HCT116 (cell line): ENCODE measurements around the gene CAPN13. TPM values are rescaled to one million over a fixed set of nuclear protein-coding genes. Genes with fewer than 3 reads are reported as not detected.

ENCODE experiments used
- ATAC-seq: fragments of 200-7000 bp; cut with Tn5 transposase; 2 replicates; pipeline ENCODE4 v1.9.1; 2020; ENCODE audit warnings: mild to moderate bottlenecking, moderate library complexity
- BruUV-seq: library from RNA; stranded (reverse); fragments of 400-500 nt; replicated peaks from 2 replicates; lab custom pipeline; 2021; lab: Mats Ljungman, UMichigan
- CTCF ChIA-PET: fragments of 300-600 bp; sonication (Branson Sonifier 250); formaldehyde crosslinking; loops from one replicate; lab custom pipeline; 2021; ENCODE audit warnings: antibody characterized with exemption; lab: Charles Lee
- POLR2A ChIA-PET: fragments of 300-600, 350-600 bp; sonication (Branson Sonifier 250); formaldehyde crosslinking; loops from one replicate; lab custom pipeline; 2021; ENCODE audit warnings: antibody characterized with exemption; lab: Charles Lee
- RAD21 ChIA-PET, 2 experiments: fragments of 300-600 bp; sonication (Branson Sonifier 250); formaldehyde crosslinking; loops; one replicate each; lab custom pipeline; 2023; ENCODE audit warnings: low total read pairs in 2 of 2; ENCODE audit not compliant: uncharacterized antibody in 2 of 2, unreplicated experiment in 2 of 2, low non-redundant PET in 1 of 2; lab: Charles Lee
- DNase-seq: peaks from one replicate; pipeline ENCODE4 v3.0.0-alpha.2; 2010; ENCODE audit warnings: low read depth, low spot score
- H2AFZ ChIP-seq: fragments of 200-600 bp; shearing (Covaris generic), sonication (generic); 2 replicates; pipeline ENCODE4 v1.6.1; 2017; ENCODE audit warnings: low read depth, mixed run types, mixed read lengths, antibody characterized with exemption, low read length; ENCODE audit not compliant: poor library complexity, severe bottlenecking
- H3K27ac ChIP-seq: 2 replicates; pipeline ENCODE4 v1.5.1; 2012; ENCODE audit warnings: low read depth, low read length
- H3K27me3 ChIP-seq: fragments of 200-600 bp; sonication (generic); 2 replicates; pipeline ENCODE4 v1.6.1; 2016; ENCODE audit warnings: mixed run types, low read length, mixed read lengths; ENCODE audit not compliant: insufficient read depth
- H3K36me3 ChIP-seq, 2 experiments: fragments of 200-500 bp in 1 of 2; fragments of 200-600 bp in 1 of 2; sonication (Bioruptor generic) in 1 of 2; sonication (generic) in 1 of 2; 2 replicates each; pipeline versions ENCODE4 v1.5.1 to v1.6.1; 2014 to 2016; ENCODE audit warnings: low read length in 2 of 2, inconsistent platforms in 1 of 2, mixed read lengths in 1 of 2, mixed run types in 1 of 2; ENCODE audit not compliant: insufficient read depth in 2 of 2, control insufficient read depth in 1 of 2
- H3K4me1 ChIP-seq, 2 experiments: fragments of 200-600 bp in 1 of 2; sonication (generic) in 1 of 2; 2 replicates each; pipeline versions ENCODE4 v1.5.1 to v1.6.1; 2012 to 2017; ENCODE audit warnings: low read length in 2 of 2, inconsistent platforms in 1 of 2, mild to moderate bottlenecking in 1 of 2, mixed read lengths in 1 of 2, mixed run types in 1 of 2, moderate library complexity in 1 of 2; ENCODE audit not compliant: insufficient read depth in 2 of 2, control insufficient read depth in 1 of 2
- H3K4me2 ChIP-seq: fragments of 200-600 bp; sonication (generic); 2 replicates; pipeline ENCODE4 v1.6.1; 2017; ENCODE audit warnings: mixed run types, low read length, mixed read lengths
- H3K4me3 ChIP-seq, 2 experiments: fragments of 200-600 bp in 1 of 2; sonication (generic) in 1 of 2; replicated peaks in 1 of 2; 2 replicates each; pipeline ENCODE4 v1.5.1; 2011 to 2016; ENCODE audit warnings: low read length in 2 of 2, control low read depth in 1 of 2, low read depth in 1 of 2, mild to moderate bottlenecking in 1 of 2, mixed read lengths in 1 of 2, mixed run types in 1 of 2
- H3K79me2 ChIP-seq: fragments of 200-600 bp; sonication (generic); 2 replicates; pipeline ENCODE4 v1.6.1; 2017; ENCODE audit warnings: mild to moderate bottlenecking, mixed run types, low read length, moderate library complexity, mixed read lengths; ENCODE audit not compliant: insufficient read depth
- H3K9ac ChIP-seq: fragments of 200-600 bp; sonication (generic); 2 replicates; pipeline ENCODE4 v1.6.1; 2016; ENCODE audit warnings: low read length, mixed read lengths
- H3K9me2 ChIP-seq: fragments of 200-600 bp; sonication (generic), shearing (Covaris generic); 2 replicates; pipeline ENCODE4 v1.6.1; 2017; ENCODE audit warnings: mixed run types, mild to moderate bottlenecking, moderate library complexity; ENCODE audit not compliant: insufficient read depth
- H3K9me3 ChIP-seq, 2 experiments: fragments of 200-500 bp in 1 of 2; fragments of 200-600 bp in 1 of 2; sonication (Bioruptor generic) in 1 of 2; sonication (generic) in 1 of 2; 2 replicates each; pipeline ENCODE4 v1.6.1; 2014 to 2017; ENCODE audit warnings: low read length in 2 of 2, mixed read lengths in 2 of 2, inconsistent platforms in 1 of 2, low read depth in 1 of 2, mild to moderate bottlenecking in 1 of 2, mixed run types in 1 of 2, moderate library complexity in 1 of 2; ENCODE audit not compliant: control insufficient read depth in 1 of 2, insufficient read depth in 1 of 2
- H4K20me1 ChIP-seq: fragments of 200-600 bp; sonication (generic), shearing (Covaris generic); 2 replicates; pipeline ENCODE4 v1.6.1; 2017; ENCODE audit warnings: mixed run types, mild to moderate bottlenecking, moderate library complexity; ENCODE audit not compliant: insufficient read depth
- CEBPB ChIP-seq: IDR thresholded peaks from 2 replicates; pipeline ENCODE4 v1.6.1; 2012; ENCODE audit warnings: low read depth
- MAX ChIP-seq: IDR thresholded peaks from 2 replicates; pipeline ENCODE4 v1.6.1; 2012
- RAD21 ChIP-seq: IDR thresholded peaks from 2 replicates; pipeline ENCODE4 v1.6.1; 2012; ENCODE audit warnings: low read depth, mild to moderate bottlenecking
- TCF7L2 ChIP-seq: IDR thresholded peaks from 2 replicates; pipeline ENCODE4 v1.7.0; 2011; ENCODE audit warnings: borderline replicate concordance, inconsistent platforms; ENCODE audit not compliant: insufficient read depth, insufficient read length; ENCODE audit errors: extremely low read depth
- ZNF274 ChIP-seq: fragments of 200-500 bp; sonication (Bioruptor generic); IDR thresholded peaks from 2 replicates; pipeline ENCODE4 v1.6.1; 2014; ENCODE audit warnings: mild to moderate bottlenecking, low read depth, low read length, inconsistent platforms
- intact Hi-C: fragments of 100-400 bp; cut with micrococcal nuclease; formaldehyde crosslinking; loops from 2 replicates; pipeline ENCODE4 v1.10.0; 2022
- total RNA-seq: library from RNA; stranded (reverse); gene quantifications from one replicate; pipeline ENCODE4 v1.2.1, GENCODE V29; 2021; ENCODE audit not compliant: unreplicated experiment

The CAPN13 gene
- total RNA-seq, 1 experiment from 2014 or later: 0.25 TPM

GRCh38 chr2:30681022-30681421, 126.2 kb downstream of the CAPN13 start:
- RAD21 ChIA-PET: no interaction called here
- no peaks in the 10 kb centered on the region for H3K9me2 ChIP-seq
- H3K79me2 ChIP-seq: no peaks in the 10 kb centered on the region
- POLR2A ChIA-PET: no interaction called here
- no peaks in the 10 kb centered on the region for H3K27me3 ChIP-seq
- no peaks in the 10 kb centered on the region for H3K36me3 ChIP-seq
- no peak overlapping the region for H3K27ac ChIP-seq
- BruUV-seq: no TSS peak
- CTCF ChIA-PET: no interaction called here
- no peaks in the 10 kb centered on the region for H3K4me1 ChIP-seq
- TF ChIP-seq RAD21: no peak
- TF ChIP-seq CEBPB: no peak
- no peak for TF ChIP-seq MAX
- TF ChIP-seq TCF7L2: no peak
- H3K9ac ChIP-seq: no peak overlapping the region
- H3K4me3 ChIP-seq: no peak overlapping the region
- DNase-seq (no peak), ATAC-seq (no peak)
- intact Hi-C loops: no loop called here
- no peaks in the 10 kb centered on the region for H3K9me3 ChIP-seq
- H2AFZ ChIP-seq: no peak overlapping the region
- no peaks in the 10 kb centered on the region for H4K20me1 ChIP-seq
- H3K4me2 ChIP-seq: no peak overlapping the region

DNA sequence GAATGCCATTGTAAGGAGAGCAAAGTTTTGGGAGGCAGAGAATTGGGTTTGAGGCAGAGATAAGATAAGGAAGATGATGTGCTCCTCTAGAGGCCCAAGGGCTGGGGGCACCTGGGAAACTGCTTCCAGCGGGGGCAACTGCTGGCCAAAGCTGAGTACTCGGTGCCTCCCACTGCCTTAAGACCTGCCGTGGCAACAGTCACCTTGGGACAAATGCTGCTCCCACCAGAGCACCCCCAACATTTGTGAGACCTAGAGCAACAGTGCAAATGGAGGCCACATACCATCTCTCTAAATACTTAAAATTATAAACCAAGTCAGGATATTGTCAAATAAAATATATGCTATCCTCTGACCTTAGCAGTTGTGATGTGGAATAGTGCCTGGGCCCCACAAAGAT, 127.1 kb downstream of the CAPN13 start:
- no TSS peak for BruUV-seq
- Histone ChIP-seq H3K9ac (no peak overlapping the region), H4K20me1 (no peaks in the 10 kb centered on the region), H3K4me2 (no peak overlapping the region), H3K4me3 (no peak overlapping the region), H3K36me3 (no peaks in the 10 kb centered on the region), H3K9me2 (no peaks in the 10 kb centered on the region), H3K27me3 (no peaks in the 10 kb centered on the region), H3K9me3 (no peaks in the 10 kb centered on the region), H3K27ac (no peak overlapping the region), H3K79me2 (no peaks in the 10 kb centered on the region), H2AFZ (no peak overlapping the region), H3K4me1 (no peaks in the 10 kb centered on the region)
- ChIA-PET RAD21 (no interaction called here), POLR2A (no interaction called here), CTCF (no interaction called here)
- no peak for DNase-seq
- TF ChIP-seq ZNF274: no peak
- no peak for ATAC-seq
- intact Hi-C loops: no loop called here
